Osteoblast (primary cell): Measurements from ENCODE around the gene NPB. TPM values are rescaled to one million over a fixed set of nuclear protein-coding genes. Genes with fewer than 3 reads are reported as not detected.

Experiments used
- DNase-seq: peaks from one replicate; pipeline ENCODE4 v3.0.0; 2011; ENCODE audit warnings: low spot score, mixed read lengths; ENCODE audit not compliant: insufficient read length; ENCODE audit errors: missing footprints
- H2AFZ ChIP-seq: 2 replicates; pipeline ENCODE4 v1.6.0; 2011; ENCODE audit warnings: mild to moderate bottlenecking, low read length
- H3K27ac ChIP-seq: 2 replicates; pipeline ENCODE4 v1.5.1; 2011; ENCODE audit warnings: mild to moderate bottlenecking, low read depth, low read length, moderate library complexity
- H3K27me3 ChIP-seq: 2 replicates; pipeline ENCODE4 v1.6.0; 2012; ENCODE audit warnings: mild to moderate bottlenecking, control low read depth, inconsistent platforms, low read length, moderate library complexity; ENCODE audit not compliant: insufficient read depth
- H3K36me3 ChIP-seq: 2 replicates; pipeline ENCODE4 v1.5.1; 2011; ENCODE audit warnings: mild to moderate bottlenecking, low read length, control low read depth, moderate library complexity; ENCODE audit not compliant: insufficient read depth
- H3K4me1 ChIP-seq: 2 replicates; pipeline ENCODE4 v1.5.1; 2011; ENCODE audit warnings: mild to moderate bottlenecking, low read length, control low read depth, moderate library complexity; ENCODE audit not compliant: insufficient read depth
- H3K4me2 ChIP-seq: 2 replicates; pipeline ENCODE4 v1.6.0; 2011; ENCODE audit warnings: mild to moderate bottlenecking, low read length; ENCODE audit not compliant: insufficient read depth
- H3K4me3 ChIP-seq: fragments of 200-600 bp; sonication (generic); 3 replicates; pipeline ENCODE4 v1.5.1; 2012; ENCODE audit warnings: mild to moderate bottlenecking, low read length, inconsistent platforms; ENCODE audit not compliant: insufficient read depth
- H3K79me2 ChIP-seq: 2 replicates; pipeline ENCODE4 v1.6.0; 2012; ENCODE audit warnings: mild to moderate bottlenecking, low read length, control low read depth, inconsistent platforms; ENCODE audit not compliant: insufficient read depth
- H3K9me3 ChIP-seq: 2 replicates; pipeline ENCODE4 v1.5.1; 2011; ENCODE audit warnings: low read depth, low read length, control low read depth
- H4K20me1 ChIP-seq: 2 replicates; pipeline ENCODE4 v1.6.0; 2012; ENCODE audit warnings: mild to moderate bottlenecking, low read length, control low read depth; ENCODE audit not compliant: insufficient read depth
- CTCF ChIP-seq: IDR thresholded peaks from 2 replicates; pipeline ENCODE4 v1.5.1; 2011; ENCODE audit warnings: mild to moderate bottlenecking, low read depth, low read length, moderate library complexity; ENCODE audit errors: extremely low read depth
- total RNA-seq: library from RNA; depleted of rRNA; stranded (reverse); fragments of >200 nt; gene quantifications from 2 replicates; pipeline ENCODE4 v1.2.3, GENCODE V29; 2012

The NPB gene
- total RNA-seq, 1 donor, result under 0.01 TPM

GRCh38 chr17:81913394-81914102 is 11.5 kb downstream of the NPB start:
- TF ChIP-seq CTCF, result no peak
- no peak overlapping the region for H2AFZ ChIP-seq
- peaks cover 47% of the 10 kb centered on the region for H4K20me1 ChIP-seq
- DNase-seq, result no peak
- no peak overlapping the region for H3K4me3 ChIP-seq
- no peak overlapping the region for H3K4me2 ChIP-seq
- peaks cover 47% of the 10 kb centered on the region for H3K36me3 ChIP-seq
- H3K27me3 ChIP-seq, result no peaks in the 10 kb centered on the region
- no peaks in the 10 kb centered on the region for H3K9me3 ChIP-seq
- peaks cover 22% of the 10 kb centered on the region for H3K4me1 ChIP-seq
- no peak overlapping the region for H3K27ac ChIP-seq
- H3K79me2 ChIP-seq, result peaks cover 51% of the 10 kb centered on the region

- peaks cover 58% of the 10 kb centered on the region for H3K79me2 ChIP-seq
- no peak overlapping the region for H3K4me2 ChIP-seq
- H3K27me3 ChIP-seq, result no peaks in the 10 kb centered on the region
- peaks cover 50% of the 10 kb centered on the region for H3K36me3 ChIP-seq
- H3K4me1 ChIP-seq, result peaks cover 22% of the 10 kb centered on the region
- no peak overlapping the region for H3K27ac ChIP-seq
- peaks cover 54% of the 10 kb centered on the region for H4K20me1 ChIP-seq
- no peaks in the 10 kb centered on the region for H3K9me3 ChIP-seq
- DNase-seq, result no peak
- H3K4me3 ChIP-seq, result no peak overlapping the region
- H2AFZ ChIP-seq, result no peak overlapping the region
- no peak for TF ChIP-seq CTCF
Observed at GRCh38 chr17:81914103-81914850, 12.2 kb downstream of the NPB start.

- DNase-seq, result no peak
- H3K79me2 ChIP-seq, result peaks cover 60% of the 10 kb centered on the region
- TF ChIP-seq CTCF, result no peak
- no peaks in the 10 kb centered on the region for H3K9me3 ChIP-seq
- H3K27ac ChIP-seq, result peak overlapping the region; percentile 23
- peaks cover 56% of the 10 kb centered on the region for H4K20me1 ChIP-seq
- no peak overlapping the region for H2AFZ ChIP-seq
- peaks cover 60% of the 10 kb centered on the region for H3K36me3 ChIP-seq
- H3K4me3 ChIP-seq, result no peak overlapping the region
- no peaks in the 10 kb centered on the region for H3K27me3 ChIP-seq
- H3K4me2 ChIP-seq, result no peak overlapping the region
- peaks cover 20% of the 10 kb centered on the region for H3K4me1 ChIP-seq
Observed at GRCh38 chr17:81915331-81915730, 13.3 kb downstream of the NPB start.
